ENCODE results near the gene EPS8.

GRCh38 chr12:15707516-15708199 is 81.5 kb downstream of the EPS8 start:
- TF ChIP-seq, protein P1, sequence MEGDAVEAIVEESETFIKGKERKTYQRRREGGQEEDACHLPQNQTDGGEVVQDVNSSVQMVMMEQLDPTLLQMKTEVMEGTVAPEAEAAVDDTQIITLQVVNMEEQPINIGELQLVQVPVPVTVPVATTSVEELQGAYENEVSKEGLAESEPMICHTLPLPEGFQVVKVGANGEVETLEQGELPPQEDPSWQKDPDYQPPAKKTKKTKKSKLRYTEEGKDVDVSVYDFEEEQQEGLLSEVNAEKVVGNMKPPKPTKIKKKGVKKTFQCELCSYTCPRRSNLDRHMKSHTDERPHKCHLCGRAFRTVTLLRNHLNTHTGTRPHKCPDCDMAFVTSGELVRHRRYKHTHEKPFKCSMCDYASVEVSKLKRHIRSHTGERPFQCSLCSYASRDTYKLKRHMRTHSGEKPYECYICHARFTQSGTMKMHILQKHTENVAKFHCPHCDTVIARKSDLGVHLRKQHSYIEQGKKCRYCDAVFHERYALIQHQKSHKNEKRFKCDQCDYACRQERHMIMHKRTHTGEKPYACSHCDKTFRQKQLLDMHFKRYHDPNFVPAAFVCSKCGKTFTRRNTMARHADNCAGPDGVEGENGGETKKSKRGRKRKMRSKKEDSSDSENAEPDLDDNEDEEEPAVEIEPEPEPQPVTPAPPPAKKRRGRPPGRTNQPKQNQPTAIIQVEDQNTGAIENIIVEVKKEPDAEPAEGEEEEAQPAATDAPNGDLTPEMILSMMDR (conservative IDR thresholded peaks at IDR 0.05): no peak
- no peak for TF ChIP-seq ZFX (IDR thresholded peaks at IDR 0.05)

Data from C4-2B (cell line).